ENCODE measurements around the gene ACACB.
A peak's percentile ranks its signal among the peaks of the same experiment; 100 is the strongest.
"Not testable (repeated sequence)": the region's sequence is repeated elsewhere in the genome, so short reads cannot be mapped to it uniquely, and the experiment has no call there.

Gene ACACB

DNA sequence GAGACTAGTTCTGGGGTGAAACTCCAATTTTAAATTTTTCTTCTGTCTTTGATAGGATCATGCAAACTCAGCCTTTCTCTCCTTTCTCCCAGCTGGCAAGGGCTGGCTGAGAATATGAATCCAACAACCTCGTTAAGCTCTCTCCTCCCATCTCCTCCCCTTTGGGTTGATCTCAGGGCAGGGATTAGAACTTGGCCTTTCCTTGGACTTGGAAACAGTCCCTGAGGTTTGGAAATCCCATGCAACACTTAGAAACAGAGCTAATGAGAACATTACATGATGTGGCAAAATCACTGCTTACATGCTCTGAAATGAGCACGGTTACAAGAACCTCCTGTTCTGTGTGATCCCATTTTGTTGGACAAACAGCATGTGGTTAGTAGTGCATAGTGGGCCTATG, 31.6 kb downstream of the ACACB start:
- DNase-seq = no peak

DNA sequence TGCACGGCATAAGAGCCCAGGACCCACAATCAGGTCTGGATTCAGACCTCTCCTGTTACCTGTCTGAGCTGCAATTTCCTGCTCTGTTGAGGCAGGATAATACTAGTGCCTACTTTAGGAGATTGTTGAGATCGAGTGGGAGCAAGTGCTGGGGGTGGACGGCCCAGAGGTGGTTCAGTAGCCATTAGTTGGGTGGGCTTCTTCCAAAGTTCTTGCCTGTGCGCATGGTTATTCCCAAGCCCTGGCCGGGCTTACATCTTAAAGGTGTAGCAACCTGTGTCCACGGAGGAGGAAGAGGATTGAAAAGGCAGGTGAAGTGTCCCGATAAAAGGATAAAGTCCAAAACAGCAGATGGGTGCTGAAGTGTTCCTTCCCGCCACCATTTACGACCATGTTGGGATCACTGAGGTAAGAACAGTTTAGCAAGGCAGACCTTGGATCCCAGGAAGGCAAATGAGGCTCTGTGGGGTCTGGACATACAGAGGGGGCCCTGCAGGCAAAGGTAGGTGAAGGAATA, 33.8 kb downstream of the ACACB start:
- no peak for DNase-seq

DNA sequence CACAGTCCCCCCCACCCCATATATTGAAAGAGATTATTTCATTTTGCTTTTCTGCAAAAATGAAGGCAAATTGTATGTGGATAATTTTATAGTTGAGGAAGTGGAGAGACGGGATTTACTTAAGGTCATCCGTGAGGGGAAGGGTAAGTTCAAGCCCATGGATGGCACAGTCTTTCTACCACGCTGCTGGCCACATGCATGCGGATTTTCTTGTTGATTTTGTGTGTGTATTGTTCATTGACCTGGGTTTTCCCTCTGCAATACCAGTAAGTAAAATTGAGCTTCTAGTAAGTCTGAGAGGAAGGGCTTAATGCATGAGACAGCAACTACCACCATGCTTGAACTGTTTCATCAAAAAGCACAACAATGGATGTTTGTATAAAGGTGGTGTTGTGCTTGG, 35.1 kb downstream of the ACACB start:
- DNase-seq = no peak

DNA sequence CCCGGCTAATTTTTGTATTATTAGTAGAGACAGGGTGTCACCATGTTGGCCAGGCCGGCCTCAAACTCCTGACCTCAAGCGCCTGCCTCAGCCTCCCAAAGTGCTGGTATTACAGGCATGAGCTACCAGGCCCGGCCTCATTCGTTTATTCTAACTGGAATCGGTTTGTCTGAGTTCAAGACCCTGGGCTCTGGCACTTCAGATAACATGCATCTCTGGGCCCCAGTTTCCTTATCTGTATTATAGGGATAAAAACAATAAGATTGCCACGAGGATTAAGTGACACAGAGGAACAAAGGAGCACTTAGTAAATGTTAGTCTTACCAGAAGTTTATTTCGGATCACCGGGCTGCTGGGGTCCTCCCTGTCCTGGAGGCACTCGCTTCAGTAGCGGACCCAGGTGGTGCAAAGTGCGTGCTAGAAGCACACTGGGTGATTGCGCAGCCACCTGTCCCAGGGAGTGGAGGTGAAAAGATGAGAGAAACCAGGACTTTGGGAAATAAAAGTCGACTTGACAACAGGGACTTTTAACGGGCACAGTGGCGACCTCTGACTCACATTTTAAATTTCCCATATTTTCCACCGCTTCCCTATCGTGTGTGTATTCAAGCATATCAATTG, 37.5 kb downstream of the ACACB start:
- DNase-seq = no peak

DNA sequence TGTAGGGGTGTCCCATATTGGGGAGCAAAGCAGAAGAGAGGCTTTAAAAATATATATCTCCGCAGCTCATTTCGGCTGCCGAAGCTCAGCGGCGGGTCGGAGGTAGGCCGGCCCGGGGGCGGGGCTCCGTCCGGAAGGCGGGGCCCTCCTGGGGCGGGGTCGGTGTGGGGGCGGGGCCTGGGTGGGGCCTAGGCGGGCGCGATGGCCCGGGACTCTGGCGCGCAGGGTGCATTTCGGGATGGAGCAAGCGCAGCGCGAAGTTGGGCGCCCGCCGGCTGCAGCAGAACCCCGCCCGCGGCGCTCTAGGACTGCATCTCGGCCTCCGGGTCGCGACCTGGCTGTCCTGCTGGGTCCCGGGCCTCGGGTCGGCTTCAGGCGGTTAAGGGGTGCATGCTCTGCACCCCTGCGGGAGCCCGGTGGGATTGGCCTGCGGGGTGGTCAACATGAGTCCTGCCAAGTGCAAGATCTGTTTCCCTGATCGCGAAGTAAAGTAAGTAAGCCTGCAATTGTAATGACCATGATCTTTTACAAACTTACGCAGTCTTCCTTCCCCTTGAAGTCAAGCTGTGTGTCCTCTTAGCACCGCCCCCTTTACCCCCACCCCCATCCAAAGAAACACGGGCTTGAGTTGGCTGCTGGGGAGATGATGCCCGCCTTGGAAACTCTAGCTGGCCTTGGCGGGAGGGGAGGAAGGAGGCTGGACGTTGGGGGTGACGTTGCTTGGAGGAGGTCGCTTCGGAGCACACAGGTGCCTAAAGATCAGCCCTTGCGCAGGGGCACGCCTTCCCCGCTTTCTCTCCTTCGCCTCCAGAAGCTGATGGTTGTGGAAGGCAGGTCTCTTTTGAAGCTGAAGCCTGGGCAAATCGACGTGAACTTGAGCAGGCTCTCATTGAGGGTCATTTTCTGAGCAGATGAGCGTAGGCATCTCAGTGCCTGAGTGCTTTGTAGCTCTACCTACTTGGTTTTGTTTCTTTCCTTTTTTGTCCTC, 38.4 kb downstream of the ACACB start:
- DNase-seq = peak; percentile 85

DNA sequence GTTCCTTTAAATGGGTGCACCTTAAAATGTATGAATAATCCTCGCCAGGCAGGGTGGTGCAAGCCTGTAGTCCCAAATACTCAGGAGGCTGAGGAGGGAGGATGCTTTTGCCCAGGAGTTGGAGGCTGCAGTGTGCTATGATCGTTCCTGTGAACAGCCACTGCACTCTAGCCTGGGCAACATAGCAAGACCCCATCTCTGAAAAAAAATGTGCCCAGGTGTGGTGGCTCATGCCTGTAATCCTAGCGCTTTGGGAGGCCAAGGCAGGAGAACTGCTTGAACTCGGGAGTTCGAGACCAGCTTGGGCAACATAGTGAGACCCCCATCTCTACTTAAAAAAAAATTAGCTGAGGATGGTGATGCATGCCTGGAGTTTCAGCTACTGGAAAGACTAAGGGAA, 39.6 kb downstream of the ACACB start:
- no peak for DNase-seq

DNA sequence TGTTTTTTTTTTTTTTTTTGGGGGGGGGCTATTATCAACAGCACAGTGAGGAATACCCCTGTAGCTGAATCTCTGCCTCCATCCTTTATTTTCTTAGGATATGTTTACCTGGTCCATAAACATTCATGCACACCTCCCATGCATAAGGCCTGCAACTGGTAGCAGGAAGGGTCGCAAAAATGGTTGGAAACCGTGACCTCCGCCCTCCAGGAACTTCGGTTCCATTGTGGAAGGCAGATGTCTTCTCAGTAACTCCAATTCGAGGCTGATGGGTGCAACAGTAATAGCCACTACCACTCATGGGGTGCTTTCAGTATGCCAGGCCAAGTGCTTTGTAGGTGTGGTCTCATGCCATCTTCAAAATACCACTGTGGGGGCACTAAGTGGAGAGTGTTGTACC, 40.2 kb downstream of the ACACB start:
- DNase-seq = no peak

DNA sequence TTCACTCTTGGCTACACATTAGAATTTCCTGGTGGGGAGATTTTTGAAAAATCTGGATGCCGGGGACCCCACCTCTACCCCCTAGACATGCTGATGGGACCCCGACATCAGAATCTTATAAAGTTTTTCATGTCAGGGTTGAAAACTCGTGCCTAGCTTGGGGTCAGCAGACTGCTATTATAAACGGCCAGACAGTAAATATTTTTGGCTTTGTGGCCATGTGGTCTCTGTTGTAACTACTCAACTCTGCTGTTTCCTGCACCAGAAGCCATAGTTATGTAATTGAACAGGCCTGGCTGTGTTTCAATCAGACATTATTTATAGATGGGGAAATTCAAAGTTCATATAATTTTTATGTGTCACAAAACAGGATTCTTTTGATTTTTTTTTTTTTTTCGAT, 41.6 kb downstream of the ACACB start:
- DNase-seq = no peak

DNA sequence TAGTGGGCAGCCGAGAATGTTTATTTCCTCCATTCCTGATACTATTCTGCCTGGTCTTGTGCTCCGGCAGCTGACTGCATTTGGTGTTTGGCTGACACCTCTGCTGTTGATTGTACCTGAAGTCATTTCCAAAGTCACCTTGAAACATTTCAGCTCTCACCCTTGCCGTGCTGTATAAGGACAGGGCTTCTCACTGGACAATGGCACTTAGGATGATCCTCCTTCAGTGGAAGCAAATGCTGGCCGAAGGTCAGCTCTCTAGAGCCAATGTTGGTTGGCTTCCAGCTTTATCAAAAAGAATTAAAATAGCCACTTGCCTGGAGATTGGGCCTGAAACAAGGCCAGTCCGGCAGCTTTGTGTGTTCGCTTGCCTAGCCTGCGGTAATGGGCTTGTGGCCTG, 44.0 kb downstream of the ACACB start:
- no peak for DNase-seq

DNA sequence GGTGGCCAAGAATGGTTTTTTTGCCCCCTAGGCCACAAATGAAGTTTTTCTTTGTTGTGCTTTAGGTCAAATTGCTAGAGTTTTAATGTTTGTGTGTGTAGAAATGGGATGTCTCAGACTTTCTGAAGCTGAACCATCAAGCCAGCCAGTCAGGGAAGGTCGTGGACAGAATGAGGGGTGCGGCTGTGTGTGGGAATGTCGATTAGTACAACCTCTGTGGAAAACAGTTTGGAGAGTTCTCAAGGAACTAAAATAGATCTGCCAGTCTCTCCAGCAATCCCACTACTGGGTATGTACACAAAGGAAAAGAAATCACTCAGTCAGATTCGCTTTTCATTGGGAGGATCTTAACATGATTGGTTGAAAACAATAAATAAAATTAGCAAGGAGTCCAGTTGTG, 44.5 kb downstream of the ACACB start:
- no peak for DNase-seq

DNA sequence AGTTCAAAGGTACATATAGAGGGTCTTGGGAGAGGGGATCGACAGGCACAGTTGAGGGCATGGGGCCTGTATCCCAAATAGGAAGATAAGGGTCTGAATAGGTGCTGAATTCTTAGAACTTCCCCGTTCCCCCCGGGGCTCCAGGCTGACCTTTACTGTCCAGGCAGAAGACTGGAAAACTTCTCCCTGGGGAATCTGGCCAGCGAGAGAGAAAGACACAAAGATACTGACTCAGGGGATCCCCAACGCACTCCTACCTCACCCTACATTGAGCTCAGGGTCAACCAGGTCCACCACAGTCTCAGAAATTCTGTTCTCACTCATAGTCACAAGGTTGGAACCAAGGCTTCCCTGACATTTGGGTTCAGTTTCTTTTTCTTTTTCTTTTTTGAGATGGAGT, 46.2 kb downstream of the ACACB start:
- DNase-seq = no peak

DNA sequence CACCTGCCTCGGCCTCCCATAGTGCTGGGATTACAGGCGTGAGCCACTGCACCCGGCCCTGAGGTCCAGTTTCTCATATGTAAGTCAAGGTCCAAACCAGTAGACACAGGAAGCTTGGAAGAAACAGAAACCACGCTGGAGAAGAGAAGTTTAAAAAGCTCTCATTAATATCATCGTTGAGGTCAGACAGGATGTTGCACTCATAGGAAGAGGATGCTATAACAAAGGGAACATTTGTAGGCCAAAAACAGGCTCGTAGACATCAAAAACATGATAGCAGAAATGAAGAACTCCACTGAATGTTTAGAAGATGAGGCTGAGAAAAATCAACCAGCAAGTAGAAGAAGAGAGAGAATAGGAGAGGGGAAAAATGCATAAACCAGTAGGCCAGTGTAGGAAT, 46.8 kb downstream of the ACACB start:
- no peak for DNase-seq

DNA sequence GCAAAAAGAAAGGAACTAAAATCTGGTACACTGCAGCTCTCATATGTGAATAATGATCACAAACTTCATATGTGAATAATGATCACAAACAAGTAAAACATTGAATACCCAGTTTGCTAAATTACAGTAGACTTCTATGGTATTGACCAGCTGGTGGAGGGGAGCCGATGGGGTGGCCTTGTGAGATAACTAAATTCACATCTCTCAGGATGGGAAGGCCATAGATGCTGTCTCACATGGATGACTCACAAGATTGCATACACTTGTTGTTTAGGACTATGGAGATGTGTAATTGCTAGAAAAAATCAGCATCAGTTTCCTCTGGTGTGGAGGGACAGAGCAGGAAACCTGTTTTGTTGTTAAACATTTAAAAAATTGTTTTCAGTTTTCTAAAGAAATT, 49.2 kb downstream of the ACACB start:
- DNase-seq = no peak

DNA sequence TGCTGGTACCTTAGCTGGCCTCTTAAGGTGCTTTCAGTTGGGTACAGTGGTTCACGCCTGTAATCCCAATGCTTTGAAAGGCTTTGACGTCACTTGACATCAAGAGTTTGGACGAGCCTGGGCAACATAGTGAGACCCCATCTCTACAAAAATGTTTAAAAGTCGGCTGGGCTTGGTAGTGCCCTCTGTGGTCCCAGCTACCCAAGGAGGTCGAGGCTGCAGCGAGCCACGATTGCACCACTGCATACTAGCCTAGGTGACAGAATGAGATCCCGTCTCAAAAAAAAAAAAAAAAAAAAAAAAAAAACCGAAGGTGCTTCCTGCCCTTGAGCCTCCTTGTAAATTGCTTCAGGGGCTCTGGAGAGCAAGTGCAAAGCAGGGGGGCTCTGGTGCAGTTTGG, 50.0 kb downstream of the ACACB start:
- no peak for DNase-seq

DNA sequence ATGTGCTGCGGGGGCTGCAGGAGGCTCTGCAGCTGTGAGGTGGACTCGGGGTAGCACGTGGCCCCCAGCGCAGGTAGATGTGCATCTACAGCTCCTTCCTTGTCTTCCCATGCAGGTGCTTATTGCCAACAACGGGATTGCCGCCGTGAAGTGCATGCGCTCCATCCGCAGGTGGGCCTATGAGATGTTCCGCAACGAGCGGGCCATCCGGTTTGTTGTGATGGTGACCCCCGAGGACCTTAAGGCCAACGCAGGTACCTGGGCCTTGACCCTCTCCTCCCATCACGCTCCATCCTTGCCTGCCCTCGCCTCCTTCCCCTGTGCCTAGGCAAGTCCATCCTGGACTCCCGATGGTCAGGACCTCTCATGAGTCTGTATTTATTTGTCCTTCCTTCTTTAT, 51.4 kb downstream of the ACACB start:
- DNase-seq = no peak

DNA sequence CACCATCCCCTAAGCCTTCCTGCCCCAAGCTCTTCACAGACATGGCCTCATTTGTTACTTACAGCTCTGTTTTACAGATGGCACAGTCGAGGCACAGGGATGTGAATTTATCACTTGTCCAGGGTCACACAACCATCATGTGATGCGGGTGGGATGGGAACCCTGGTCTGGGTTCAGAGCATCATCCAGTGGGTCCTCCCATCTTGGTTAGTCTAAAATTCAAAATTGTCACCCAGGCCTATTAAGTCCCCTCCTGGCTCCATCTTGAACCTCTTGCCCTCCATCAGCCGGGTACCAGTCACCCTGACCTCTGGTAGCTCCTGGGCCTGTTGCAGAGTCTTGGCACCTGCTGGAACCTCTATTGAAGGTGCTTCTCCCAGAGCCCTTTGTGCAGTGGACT, 52.9 kb downstream of the ACACB start:
- no peak for DNase-seq

DNA sequence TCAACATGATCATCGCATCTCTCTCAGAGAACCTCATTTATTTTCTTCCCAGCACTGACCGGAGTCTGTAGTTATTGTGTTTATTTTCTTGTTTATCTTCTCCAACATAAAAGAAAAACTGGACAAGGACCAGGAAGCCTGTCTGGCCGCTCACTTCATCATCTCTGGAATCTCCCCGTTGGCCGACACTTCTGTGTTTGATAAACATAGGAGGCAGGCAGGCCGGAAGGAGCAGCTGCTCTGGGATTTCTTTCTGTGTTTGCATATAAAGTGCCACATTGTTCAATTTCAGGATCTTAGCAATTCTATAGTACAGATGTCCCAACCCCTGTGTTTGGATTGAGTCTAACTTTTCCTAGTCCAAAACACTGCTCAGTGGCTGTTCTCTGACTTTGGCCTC, 53.3 kb downstream of the ACACB start:
- DNase-seq = no peak

DNA sequence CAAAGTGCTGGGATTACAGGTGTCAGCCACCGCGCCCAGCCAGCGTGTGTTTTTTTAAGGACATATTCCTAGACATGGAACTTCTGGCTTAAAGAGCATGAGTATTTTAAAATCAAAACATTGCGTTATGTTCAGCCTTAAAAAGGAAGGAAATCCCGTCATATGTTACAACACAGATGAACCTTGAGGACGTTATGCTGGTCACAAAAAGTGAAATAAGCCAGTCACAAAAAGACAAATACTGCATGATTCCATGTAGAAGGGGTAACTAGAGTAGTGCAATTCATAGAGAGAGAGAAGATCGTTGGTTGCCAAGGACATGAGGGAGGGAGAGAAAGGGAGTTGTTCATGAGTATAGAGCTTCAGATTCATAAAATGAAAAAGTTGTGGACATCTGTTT, 53.9 kb downstream of the ACACB start:
- no peak for DNase-seq

DNA sequence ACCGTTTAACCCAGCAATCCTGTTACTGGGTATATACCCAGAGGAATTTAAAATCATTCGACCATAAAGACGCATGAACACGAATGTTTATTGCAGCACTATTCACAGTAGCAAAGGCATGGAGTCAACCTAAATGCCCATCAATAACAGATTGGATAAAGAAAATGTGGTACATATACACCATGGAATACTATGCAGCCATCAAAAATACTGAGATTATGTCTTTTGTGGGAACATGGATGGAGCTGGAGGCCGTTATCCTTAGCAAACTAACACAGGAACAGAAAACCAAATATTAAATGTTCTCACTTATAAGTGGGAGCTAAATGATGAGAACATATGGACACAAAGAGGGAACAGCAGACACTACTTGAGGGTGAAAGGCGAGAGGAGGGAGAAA, 56.4 kb downstream of the ACACB start:
- not testable (repeated sequence) for DNase-seq

DNA sequence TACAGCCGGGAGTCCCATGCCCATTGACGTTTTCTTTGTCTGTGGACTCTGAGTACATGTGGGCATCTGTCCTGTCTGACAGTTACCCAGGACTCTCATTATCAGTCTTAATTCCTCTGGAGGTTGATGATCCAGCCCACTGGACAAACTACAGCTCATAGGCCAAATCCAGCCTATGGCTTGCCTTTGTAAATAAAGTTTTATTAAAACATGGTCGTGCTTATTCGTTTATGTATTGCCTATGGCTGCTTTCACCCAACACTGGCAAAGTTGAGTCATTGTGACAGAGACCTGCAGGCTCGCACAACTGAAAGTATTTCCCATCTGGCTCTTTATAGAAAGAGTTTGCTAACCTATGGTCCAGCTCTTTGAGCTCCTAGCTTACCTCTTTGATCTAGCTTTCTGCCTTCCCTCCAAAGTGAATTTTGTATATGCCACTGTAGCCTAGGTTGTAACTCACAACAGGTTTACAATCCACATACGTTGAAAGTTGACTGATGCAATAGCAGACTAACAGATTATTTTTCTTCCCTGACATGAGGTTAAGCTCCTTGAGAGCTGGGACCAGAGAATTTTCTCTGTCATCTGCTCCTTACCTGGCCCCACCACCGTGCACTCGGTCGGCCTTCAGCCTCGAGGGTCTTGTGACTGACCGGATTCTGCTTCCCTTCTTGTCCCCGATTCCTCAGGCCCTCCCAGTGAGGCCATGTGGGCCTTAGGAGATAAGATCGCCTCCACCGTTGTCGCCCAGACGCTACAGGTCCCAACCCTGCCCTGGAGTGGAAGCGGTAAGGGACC, 57.3 kb downstream of the ACACB start:
- DNase-seq = no peak

DNA sequence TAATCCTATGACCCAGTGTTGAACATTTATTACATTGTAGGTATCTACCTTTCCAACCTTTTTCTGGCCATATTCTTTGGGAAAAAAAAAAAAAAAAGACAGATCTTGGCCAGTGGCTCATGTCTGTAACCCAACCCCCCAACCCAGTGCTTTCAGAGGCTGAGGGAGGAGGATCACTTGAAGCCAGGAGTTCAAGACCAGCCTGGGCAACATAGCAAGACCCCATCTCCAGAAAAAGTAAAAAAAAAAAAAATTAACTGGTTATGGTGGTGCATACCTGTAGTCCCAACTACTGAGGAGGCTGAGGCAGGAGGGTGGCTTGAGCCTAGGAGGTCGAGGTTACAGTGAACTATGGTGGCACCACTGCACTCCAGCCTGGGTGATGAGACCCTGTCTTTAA, 58.1 kb downstream of the ACACB start:
- DNase-seq = no peak

DNA sequence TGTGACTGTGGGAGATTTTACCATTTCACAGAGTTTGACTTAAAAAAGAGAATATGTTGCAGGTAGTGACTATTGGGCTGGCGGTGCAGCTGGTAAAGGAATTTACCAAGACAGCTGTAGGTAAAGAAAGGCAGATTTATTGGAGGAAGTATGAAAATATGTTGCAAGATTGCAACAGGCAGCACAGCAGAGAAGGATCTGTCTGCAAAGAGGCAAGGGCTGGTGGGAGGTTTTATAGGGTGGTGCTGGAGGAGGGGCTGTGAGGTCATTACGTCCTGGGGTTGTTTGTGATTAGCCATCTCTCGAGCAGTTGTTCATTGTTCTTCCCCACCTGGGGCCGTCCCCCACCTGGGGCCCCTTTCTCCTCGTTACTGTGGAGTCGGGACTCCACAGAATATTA, 62.1 kb downstream of the ACACB start:
- DNase-seq = no peak

DNA sequence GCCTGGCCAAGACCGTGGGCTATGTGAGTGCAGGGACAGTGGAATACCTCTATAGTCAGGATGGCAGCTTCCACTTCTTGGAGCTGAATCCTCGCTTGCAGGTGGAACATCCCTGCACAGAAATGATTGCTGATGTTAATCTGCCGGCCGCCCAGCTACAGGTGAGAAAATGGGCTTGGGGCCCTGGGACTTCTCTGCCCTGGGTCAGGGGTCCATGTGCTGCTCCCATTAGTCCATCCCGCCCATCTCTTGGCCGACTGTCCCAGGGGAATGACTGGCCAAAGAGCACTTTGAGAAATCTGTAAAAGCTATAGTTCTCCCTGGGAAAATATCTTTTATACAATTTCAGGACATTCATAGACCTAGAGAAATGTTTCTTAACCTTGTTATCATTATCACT, 63.5 kb downstream of the ACACB start:
- DNase-seq = no peak

Data from retina (tissue), 1 donor.